ENCODE data around the gene PSTPIP1. TPM values are rescaled to one million over a fixed set of nuclear protein-coding genes. Genes with fewer than 3 reads are reported as not detected.

PSTPIP1 gene
- total RNA-seq, 1 donor from 2014 or later, result not detected

GRCh38 chr15:77046704-77047412 is 51.9 kb downstream of the PSTPIP1 start:
- Mint-ChIP-seq H3K4me3 (ENCODE audit: low read depth) (no peak overlapping the region), H3K4me1 (ENCODE audit: low read depth) (no peaks in the 10 kb centered on the region), H3K27ac (no peak overlapping the region), H3K36me3 (ENCODE audit: insufficient read depth) (peaks cover 37% of the 10 kb centered on the region), H3K27me3 (no peaks in the 10 kb centered on the region), H3K9me3 (ENCODE audit: low read depth) (no peaks in the 10 kb centered on the region)
- DNase-seq (ENCODE audit: low spot score, unreplicated experiment), result no peak
- no peak for TF ChIP-seq CTCF (IDR thresholded peaks at IDR 0.05; ENCODE audit: unreplicated experiment)

- peaks cover 37% of the 10 kb centered on the region for H3K36me3 Mint-ChIP-seq (ENCODE audit: insufficient read depth)
- DNase-seq (ENCODE audit: low spot score, unreplicated experiment), result no peak
- TF ChIP-seq CTCF (IDR thresholded peaks at IDR 0.05; ENCODE audit: unreplicated experiment), result no peak
Observed at GRCh38 chr15:77048135-77048876, 53.4 kb downstream of the PSTPIP1 start.

GRCh38 chr15:77052556-77052955 is 57.6 kb downstream of the PSTPIP1 start:
- no peak overlapping the region for H3K4me3 Mint-ChIP-seq (ENCODE audit: low read depth)
- TF ChIP-seq CTCF (IDR thresholded peaks at IDR 0.05; ENCODE audit: unreplicated experiment), result no peak
- no peaks in the 10 kb centered on the region for H3K27me3 Mint-ChIP-seq
- no peak for DNase-seq (ENCODE audit: low spot score, unreplicated experiment)
- peaks cover 20% of the 10 kb centered on the region for H3K4me1 Mint-ChIP-seq (ENCODE audit: low read depth)
- no peak overlapping the region for H3K27ac Mint-ChIP-seq
- no peaks in the 10 kb centered on the region for H3K9me3 Mint-ChIP-seq (ENCODE audit: low read depth)
- H3K36me3 Mint-ChIP-seq (ENCODE audit: insufficient read depth), result peaks cover 25% of the 10 kb centered on the region

More at GRCh38 chr15:77048135-77048876, 53.4 kb downstream of the PSTPIP1 start:
- no peaks in the 10 kb centered on the region for H3K9me3 Mint-ChIP-seq (ENCODE audit: low read depth)
- H3K27me3 Mint-ChIP-seq, result no peaks in the 10 kb centered on the region
- H3K4me1 Mint-ChIP-seq (ENCODE audit: low read depth), result peaks cover 2% of the 10 kb centered on the region
- H3K4me3 Mint-ChIP-seq (ENCODE audit: low read depth), result no peak overlapping the region
- no peak overlapping the region for H3K27ac Mint-ChIP-seq

GRCh38 chr15:77053709-77054108 is 58.8 kb downstream of the PSTPIP1 start:
- H3K9me3 Mint-ChIP-seq (ENCODE audit: low read depth), result no peaks in the 10 kb centered on the region
- H3K27ac Mint-ChIP-seq, result no peak overlapping the region
- no peak overlapping the region for H3K4me3 Mint-ChIP-seq (ENCODE audit: low read depth)
- no peak for DNase-seq (ENCODE audit: low spot score, unreplicated experiment)
- H3K27me3 Mint-ChIP-seq, result no peaks in the 10 kb centered on the region
- peaks cover 30% of the 10 kb centered on the region for H3K4me1 Mint-ChIP-seq (ENCODE audit: low read depth)
- TF ChIP-seq CTCF (IDR thresholded peaks at IDR 0.05; ENCODE audit: unreplicated experiment), result no peak
- peaks cover 25% of the 10 kb centered on the region for H3K36me3 Mint-ChIP-seq (ENCODE audit: insufficient read depth)

GRCh38 chr15:77057072-77057471 is 62.1 kb downstream of the PSTPIP1 start:
- DNase-seq (ENCODE audit: low spot score, unreplicated experiment), result no peak
- Mint-ChIP-seq H3K36me3 (ENCODE audit: insufficient read depth) (peaks cover 14% of the 10 kb centered on the region), H3K27me3 (no peaks in the 10 kb centered on the region), H3K4me3 (ENCODE audit: low read depth) (no peak overlapping the region), H3K27ac (no peak overlapping the region), H3K4me1 (ENCODE audit: low read depth) (peaks cover 49% of the 10 kb centered on the region), H3K9me3 (ENCODE audit: low read depth) (no peaks in the 10 kb centered on the region)
- no peak for TF ChIP-seq CTCF (IDR thresholded peaks at IDR 0.05; ENCODE audit: unreplicated experiment)

Data from progenitor cell of endocrine pancreas (in vitro differentiated cells).